SK-N-SH (cell line): ENCODE data around the gene KRTAP10-7. TPM values are rescaled to one million over a fixed set of nuclear protein-coding genes. Genes with fewer than 3 reads are reported as not detected.

ENCODE experiments used
- CTCF ChIA-PET: fragments of 300-600, 350-600 bp; formaldehyde crosslinking; extraction: SDS; loops from one replicate; lab custom pipeline; 2021; lab: Yijun Ruan, JAX
- POLR2A ChIA-PET: fragments of 350-600 bp; sonication (Branson Sonifier 250); formaldehyde crosslinking; extraction: SDS; loops from one replicate; lab custom pipeline; 2020; ENCODE audit warnings: antibody characterized with exemption, inconsistent platforms; lab: Yijun Ruan, JAX
- DNase-seq: peaks from one replicate; pipeline ENCODE4 v3.0.0; 2012
- H2AFZ ChIP-seq: fragments of 200-600 bp; sonication (generic); 2 replicates; pipeline ENCODE4 v1.8.1; 2016; ENCODE audit warnings: antibody characterized with exemption, mild to moderate bottlenecking, low read depth
- H3F3A ChIP-seq: fragments of 200-600 bp; sonication (generic); replicated peaks from 2 replicates; pipeline ENCODE3; 2016; ENCODE audit warnings: antibody characterized with exemption, mild to moderate bottlenecking; ENCODE audit not compliant: insufficient read depth
- H3K27ac ChIP-seq, 2 experiments: fragments of 200-500 bp in 1 of 2; fragments of 200-600 bp in 1 of 2; sonication (Bioruptor generic) in 1 of 2; sonication (generic), shearing (Covaris generic) in 1 of 2; 2 replicates each; pipeline versions ENCODE4 v1.5.1 to v1.6.1; 2014 to 2016; ENCODE audit warnings: low read depth in 2 of 2, inconsistent platforms in 1 of 2, low read length in 1 of 2, mild to moderate bottlenecking in 1 of 2, mixed read lengths in 1 of 2
- H3K27me3 ChIP-seq: fragments of 200-600 bp; sonication (generic), shearing (Covaris generic); 2 replicates; pipeline ENCODE4 v1.6.1; 2016; ENCODE audit warnings: mixed run types; ENCODE audit not compliant: insufficient read depth
- H3K36me3 ChIP-seq, 2 experiments: fragments of 200-500 bp in 1 of 2; fragments of 200-600 bp in 1 of 2; sonication (Bioruptor generic) in 1 of 2; sonication (generic) in 1 of 2; replicated peaks in 1 of 2; 2 replicates each; pipeline versions ENCODE3 to v1.5.1; 2014 to 2016; ENCODE audit warnings: low read length in 1 of 2, mild to moderate bottlenecking in 1 of 2; ENCODE audit not compliant: insufficient read depth in 2 of 2, control insufficient read depth in 1 of 2
- H3K4me1 ChIP-seq, 2 experiments: fragments of 200-500 bp in 1 of 2; fragments of 200-600 bp in 1 of 2; sonication (Bioruptor generic) in 1 of 2; sonication (generic), shearing (Covaris generic) in 1 of 2; 2 replicates each; pipeline versions ENCODE4 v1.5.1 to v1.6.1; 2014 to 2016; ENCODE audit warnings: low read depth in 1 of 2, low read length in 1 of 2, mixed run types in 1 of 2; ENCODE audit not compliant: insufficient read depth in 2 of 2, control insufficient read depth in 1 of 2
- H3K4me2 ChIP-seq: fragments of 200-600 bp; sonication (generic), shearing (Covaris generic); 2 replicates; pipeline ENCODE4 v1.6.1; 2017; ENCODE audit warnings: mixed run types
- H3K4me3 ChIP-seq, 2 experiments: fragments of 200-500 bp in 1 of 2; fragments of 200-600 bp in 1 of 2; sonication (Bioruptor generic) in 1 of 2; sonication (generic), shearing (Covaris generic) in 1 of 2; 2 replicates each; pipeline versions ENCODE4 v1.5.1 to v1.8.1; 2014 to 2016; ENCODE audit warnings: low read depth in 2 of 2, inconsistent platforms in 1 of 2, low read length in 1 of 2, mild to moderate bottlenecking in 1 of 2, mixed read lengths in 1 of 2, moderate library complexity in 1 of 2
- H3K79me2 ChIP-seq: fragments of 200-600 bp; sonication (generic); 2 replicates; pipeline ENCODE4 v1.8.1; 2017; ENCODE audit warnings: mild to moderate bottlenecking; ENCODE audit not compliant: insufficient read depth
- H3K9ac ChIP-seq: fragments of 200-600 bp; sonication (generic); 2 replicates; pipeline ENCODE4 v1.6.1; 2017; ENCODE audit warnings: mixed run types
- H3K9me2 ChIP-seq: fragments of 200-600 bp; sonication (generic); 2 replicates; pipeline ENCODE4 v1.6.1; 2017; ENCODE audit warnings: mixed run types
- H3K9me3 ChIP-seq: fragments of 200-600 bp; sonication (generic); 2 replicates; pipeline ENCODE4 v1.6.1; 2017; ENCODE audit warnings: mixed run types, mild to moderate bottlenecking, moderate library complexity
- H4K20me1 ChIP-seq: fragments of 200-600 bp; sonication (generic); 2 replicates; pipeline ENCODE4 v1.6.1; 2017; ENCODE audit warnings: mild to moderate bottlenecking, mixed run types; ENCODE audit not compliant: insufficient read depth
- GABPA ChIP-seq: IDR thresholded peaks from 2 replicates; pipeline ENCODE4 v1.4.0; 2012; ENCODE audit warnings: low read depth, mild to moderate bottlenecking
- MEF2A ChIP-seq: IDR thresholded peaks from 2 replicates; pipeline ENCODE4 v1.4.0; 2012; ENCODE audit warnings: low read depth, borderline replicate concordance
- POLR2AphosphoS5 ChIP-seq: IDR thresholded peaks from 2 replicates; pipeline ENCODE4 v1.6.1; 2012; ENCODE audit warnings: low read depth, low read length
- RXRA ChIP-seq: IDR thresholded peaks from 2 replicates; pipeline ENCODE4 v1.4.0; 2012; ENCODE audit warnings: low read depth, mild to moderate bottlenecking, borderline replicate concordance
- TEAD4 ChIP-seq: IDR thresholded peaks from 2 replicates; pipeline ENCODE4 v1.4.0; 2012; ENCODE audit warnings: mild to moderate bottlenecking, borderline replicate concordance; ENCODE audit not compliant: insufficient read depth
- USF1 ChIP-seq: IDR thresholded peaks from 2 replicates; pipeline ENCODE4 v1.4.0; 2012; ENCODE audit warnings: low read depth, borderline replicate concordance
- USF2 ChIP-seq: fragments of 150-350 bp; IDR thresholded peaks from 2 replicates; pipeline ENCODE4 v1.6.1; 2017; ENCODE audit warnings: antibody characterized with exemption, low read length, low read depth, borderline replicate concordance
- WGBS: methylation state at CpG from one replicate; pipeline ENCODE4 v1.1.6; 2017; ENCODE audit warnings: low lambda C conversion rate; 5-methylcytosine and 5-hydroxymethylcytosine counted together
- polyA plus RNA-seq, 3 experiments: library from polyadenylated mRNA; depleted of rRNA; stranded (reverse); fragments of >200 nt; gene quantifications; 2 replicates each; pipeline ENCODE4 v1.2.3, GENCODE V29; 2012

Gene KRTAP10-7
- polyA plus RNA-seq, 1 of the 3 experiments (the other 2 are of a cell fraction): not detected

GRCh38 chr21:44601596-44602462 lies 1.4 kb downstream of the KRTAP10-7 start:
- no peaks in the 10 kb centered on the region for H3K9me3 ChIP-seq
- H3K9me2 ChIP-seq: no peaks in the 10 kb centered on the region
- no peaks in the 10 kb centered on the region for H3K36me3 ChIP-seq
- TF ChIP-seq POLR2AphosphoS5 (no peak), TEAD4 (no peak), RXRA (no peak), MEF2A (no peak)
- H3K9ac ChIP-seq: no peak overlapping the region
- no peak for DNase-seq
- H3K4me1 ChIP-seq: no peaks in the 10 kb centered on the region; a peak in 1 of 4 replicates
- H3F3A ChIP-seq: no peaks in the 10 kb centered on the region
- 22% methylated on average over 16 of the region's 23 CpGs for WGBS
- H3K27ac ChIP-seq: no peak overlapping the region
- H4K20me1 ChIP-seq: no peaks in the 10 kb centered on the region
- H3K4me2 ChIP-seq: no peak overlapping the region
- no peaks in the 10 kb centered on the region for H3K79me2 ChIP-seq
- H3K4me3 ChIP-seq: no peak overlapping the region
- POLR2A ChIA-PET: no interaction called here
- H2AFZ ChIP-seq: no peak overlapping the region
- CTCF ChIA-PET: interaction anchor here (1.5 kb wide), 1 partner anchor 192 kb away, joined by 4 read pairs; no protein-coding TSS in a partner anchor
- peaks cover 10% of the 10 kb centered on the region; the same call in 1 of the 2 replicates for H3K27me3 ChIP-seq

GRCh38 chr21:44602463-44602850 lies 2.1 kb downstream of the KRTAP10-7 start:
- peak; percentile 44 for DNase-seq
- H3K79me2 ChIP-seq: no peaks in the 10 kb centered on the region
- no peak overlapping the region for H3K4me2 ChIP-seq
- no peak overlapping the region for H3K27ac ChIP-seq
- H3K9ac ChIP-seq: no peak overlapping the region
- ChIA-PET POLR2A (no interaction called here), CTCF (interaction anchor here (1.5 kb wide), 1 partner anchor 191 kb away, joined by 4 read pairs; no protein-coding TSS in a partner anchor)
- H3K27me3 ChIP-seq: peaks cover 10% of the 10 kb centered on the region; the same call in 1 of the 2 replicates
- no peaks in the 10 kb centered on the region; a peak in 1 of 4 replicates for H3K4me1 ChIP-seq
- TF ChIP-seq USF1: peak; percentile 56; the same call in 1 of the 2 replicates
- TF ChIP-seq USF2: no peak
- TF ChIP-seq GABPA: no peak
- no peaks in the 10 kb centered on the region for H4K20me1 ChIP-seq
- H3F3A ChIP-seq: no peaks in the 10 kb centered on the region
- no peaks in the 10 kb centered on the region for H3K36me3 ChIP-seq
- no peak overlapping the region for H3K4me3 ChIP-seq
- H2AFZ ChIP-seq: no peak overlapping the region
- no peaks in the 10 kb centered on the region for H3K9me3 ChIP-seq
- 0% methylated on average over 1 of the region's 21 CpGs for WGBS
- no peaks in the 10 kb centered on the region for H3K9me2 ChIP-seq
